Liver (tissue), 9 donors: ENCODE measurements around the gene PRKCSH. TPM values are rescaled to one million over a fixed set of nuclear protein-coding genes. Genes with fewer than 3 reads are reported as not detected.

Source experiments
- DNase-seq: peaks from one replicate; pipeline ENCODE4 v3.0.0-alpha.2; 2017; ENCODE audit warnings: low spot score
- H3K27ac ChIP-seq, 2 donors: one replicate each; pipeline ENCODE4 v1.7.0; 2013; ENCODE audit warnings: inconsistent platforms in 2 of 2, low read length in 2 of 2, control low read depth in 1 of 2, low read depth in 1 of 2, mild to moderate bottlenecking in 1 of 2
- H3K27me3 ChIP-seq, 4 donors: one replicate each; pipeline versions ENCODE4 v1.6.1 to v1.7.0; 2013; ENCODE audit warnings: low read length in 3 of 4, inconsistent platforms in 1 of 4, mild to moderate bottlenecking in 1 of 4, moderate library complexity in 1 of 4; ENCODE audit not compliant: control insufficient read depth in 4 of 4, insufficient read depth in 4 of 4
- H3K36me3 ChIP-seq, 4 donors: one replicate each; pipeline versions ENCODE4 v1.6.1 to v1.7.0; 2013; ENCODE audit warnings: low read length in 3 of 4, mild to moderate bottlenecking in 3 of 4, low read depth in 1 of 4, moderate library complexity in 1 of 4; ENCODE audit not compliant: control insufficient read depth in 4 of 4, insufficient read depth in 3 of 4
- H3K4me1 ChIP-seq, 4 donors: one replicate each; pipeline versions ENCODE4 v1.6.1 to v1.7.0; 2013; ENCODE audit warnings: low read length in 3 of 4, mild to moderate bottlenecking in 3 of 4, moderate library complexity in 1 of 4; ENCODE audit not compliant: control insufficient read depth in 4 of 4, insufficient read depth in 4 of 4
- H3K4me3 ChIP-seq, 3 donors: one replicate each; pipeline versions ENCODE4 v1.6.1 to v1.7.0; 2013; ENCODE audit warnings: low read length in 3 of 3, control low read depth in 1 of 3, low read depth in 1 of 3, mild to moderate bottlenecking in 1 of 3
- H3K9ac ChIP-seq, 2 donors: one replicate each; pipeline ENCODE4 v1.7.0; 2013; ENCODE audit warnings: low read length in 2 of 2, mild to moderate bottlenecking in 2 of 2, moderate library complexity in 2 of 2, control low read depth in 1 of 2, low read depth in 1 of 2
- H3K9me3 ChIP-seq, 4 donors: one replicate each; pipeline versions ENCODE4 v1.6.1 to v1.7.0; 2013; ENCODE audit warnings: low read length in 3 of 4; ENCODE audit not compliant: control insufficient read depth in 4 of 4
- ATF3 ChIP-seq: IDR thresholded peaks from 2 replicates; pipeline ENCODE4 v1.6.1; 2016; ENCODE audit warnings: antibody characterized with exemption
- CTCF ChIP-seq: fragments of 150-350 bp; IDR thresholded peaks from 2 replicates; pipeline ENCODE4 v1.5.1; 2017; ENCODE audit warnings: improper control_type of control experiment, low read depth, low read length; ENCODE audit not compliant: missing input control
- FOXA1 ChIP-seq: IDR thresholded peaks from 2 replicates; pipeline ENCODE4 v1.6.1; 2016; ENCODE audit warnings: antibody characterized with exemption
- FOXA2 ChIP-seq: IDR thresholded peaks from 2 replicates; pipeline ENCODE4 v1.6.1; 2016; ENCODE audit warnings: antibody characterized with exemption
- GABPA ChIP-seq, 2 donors: IDR thresholded peaks in 1 of 2; conservative IDR thresholded peaks in 1 of 2; 2 replicates each; pipeline ENCODE4 v1.6.1; 2016; ENCODE audit warnings: antibody characterized with exemption in 2 of 2, mild to moderate bottlenecking in 1 of 2, moderate library complexity in 1 of 2
- HNF4G ChIP-seq: IDR thresholded peaks from 2 replicates; pipeline ENCODE4 v1.6.1; 2016; ENCODE audit warnings: antibody characterized with exemption
- JUND ChIP-seq, 2 donors: IDR thresholded peaks; 2 replicates each; pipeline ENCODE4 v1.6.1; 2016; ENCODE audit warnings: antibody characterized with exemption in 2 of 2
- RAD21 ChIP-seq, 2 donors: IDR thresholded peaks; 2 replicates each; pipeline ENCODE4 v1.6.1; 2016; ENCODE audit warnings: antibody characterized with exemption in 2 of 2, mild to moderate bottlenecking in 2 of 2
- REST ChIP-seq: IDR thresholded peaks from 2 replicates; pipeline ENCODE4 v1.6.1; 2016; ENCODE audit warnings: antibody characterized with exemption, mild to moderate bottlenecking
- RXRA ChIP-seq, 2 donors: IDR thresholded peaks; 2 replicates each; pipeline ENCODE4 v1.6.1; 2017 to 2018; ENCODE audit warnings: antibody characterized with exemption in 2 of 2, mild to moderate bottlenecking in 1 of 2
- TAF1 ChIP-seq: conservative IDR thresholded peaks from 2 replicates; pipeline ENCODE4 v1.6.1; 2016; ENCODE audit warnings: antibody characterized with exemption, mild to moderate bottlenecking
- YY1 ChIP-seq: IDR thresholded peaks from 2 replicates; pipeline ENCODE4 v1.6.1; 2016; ENCODE audit warnings: antibody characterized with exemption, mild to moderate bottlenecking
- ZBTB33 ChIP-seq: IDR thresholded peaks from 2 replicates; pipeline ENCODE4 v1.6.1; 2016; ENCODE audit warnings: antibody characterized with exemption
- WGBS: extraction: QIAGEN DNeasy Blood & Tissue Kit; methylation state at CpG from one replicate; pipeline ENCODE4 v1.1.7; 2013; 5-methylcytosine and 5-hydroxymethylcytosine counted together
- polyA plus RNA-seq, 2 donors: library from polyadenylated mRNA; stranded (reverse) in 1 of 2; unstranded in 1 of 2; fragments of 200-250 nt in 1 of 2; fragments of >200 nt in 1 of 2; fragmentation: Nextera tagmentation in 1 of 2; extraction: Ambion mirVana in 1 of 2; gene quantifications; one replicate each; pipeline versions ENCODE4 v1.2.1 to v1.2.3, GENCODE V29; 2013 to 2015
- total RNA-seq, 2 donors: library from RNA; depleted of rRNA; stranded (reverse); fragments of >200 nt; gene quantifications; one replicate each; pipeline ENCODE4 v1.2.3, GENCODE V29; 2014
- donor health status: healthy.
- donor health status: healthy.
- donor health status: healthy.
- donor health status: healthy.
- donor health status: healthy.

Gene PRKCSH
- total and polyA plus RNA-seq, 4 donors: 42.9 to 165 (median 78.3) TPM

- TF ChIP-seq REST: no peak
Measured at GRCh38 chr19:11397089-11397610, 38.3 kb upstream of the PRKCSH start (continued).

- DNase-seq: no peak
Measured at GRCh38 chr19:11399667-11400066, 35.8 kb upstream of the PRKCSH start.

More at GRCh38 chr19:11399667-11400066, 35.8 kb upstream of the PRKCSH start:
- Histone ChIP-seq H3K36me3 (peaks cover 0 to 11% (median 8%) of the 10 kb centered on the region in 4 donors), H3K4me1 (no peaks in the 10 kb centered on the region), H3K9me3 (no peaks in the 10 kb centered on the region), H3K27me3 (no peaks in the 10 kb centered on the region), H3K4me3 (no peak overlapping the region), H3K9ac (no peak overlapping the region), H3K27ac (no peak overlapping the region)
- no peak for TF ChIP-seq RXRA (IDR thresholded peaks at IDR 0.05)
- TF ChIP-seq ATF3: no peak
- TF ChIP-seq ZBTB33: no peak
- no peak for TF ChIP-seq HNF4G
- TF ChIP-seq JUND (IDR thresholded peaks at IDR 0.05): no peak
- no peak for TF ChIP-seq GABPA (IDR thresholded peaks at IDR 0.05 in 1 of 2, conservative IDR thresholded peaks at IDR 0.05 in 1 of 2)
- no peak for TF ChIP-seq CTCF
- TF ChIP-seq RAD21 (IDR thresholded peaks at IDR 0.05): no peak
- no peak for TF ChIP-seq YY1
- no peak for TF ChIP-seq FOXA1
- no peak for TF ChIP-seq REST
- no peak for TF ChIP-seq FOXA2
- no peak for TF ChIP-seq TAF1
- WGBS: 95% methylated on average over 9 of the region's 9 CpGs
